Measurements from ENCODE around the gene DHDH.
"Not testable (repeated sequence)": the region's sequence is repeated elsewhere in the genome, so short reads cannot be mapped to it uniquely, and the experiment has no call there.

Gene DHDH

DNA sequence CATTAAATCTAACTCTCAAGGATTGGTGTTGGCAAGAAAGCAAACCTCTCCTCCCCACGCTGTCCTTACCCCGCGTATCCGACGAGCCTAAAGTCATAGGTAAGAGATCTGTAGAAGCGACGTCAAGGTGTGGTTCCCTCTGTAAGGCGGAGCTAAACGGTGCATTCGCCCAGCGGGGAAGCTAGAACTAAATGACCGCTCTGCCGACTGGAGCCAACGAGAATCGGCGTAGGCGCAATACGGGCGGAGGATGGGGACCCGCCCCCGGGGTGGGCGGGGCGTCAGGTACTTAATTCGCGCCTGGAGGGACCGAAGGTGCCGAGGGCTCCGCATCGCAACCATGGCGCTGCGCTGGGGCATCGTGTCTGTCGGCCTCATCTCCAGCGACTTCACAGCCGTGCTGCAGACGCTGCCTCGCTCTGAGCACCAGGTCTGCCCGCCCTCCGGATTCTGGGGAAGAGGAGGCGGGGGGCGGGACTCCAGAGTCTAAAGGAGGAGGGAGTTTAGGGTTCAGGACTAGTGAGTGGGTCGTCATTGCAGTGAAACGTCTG lies at the start of gene DHDH:
TSS of gene DHDH (plus strand) at position 318 of the 551 bp plus-strand sequence. CDS start at position 341, 23 bp downstream.
- peak; percentile 93 for DNase-seq

DNA sequence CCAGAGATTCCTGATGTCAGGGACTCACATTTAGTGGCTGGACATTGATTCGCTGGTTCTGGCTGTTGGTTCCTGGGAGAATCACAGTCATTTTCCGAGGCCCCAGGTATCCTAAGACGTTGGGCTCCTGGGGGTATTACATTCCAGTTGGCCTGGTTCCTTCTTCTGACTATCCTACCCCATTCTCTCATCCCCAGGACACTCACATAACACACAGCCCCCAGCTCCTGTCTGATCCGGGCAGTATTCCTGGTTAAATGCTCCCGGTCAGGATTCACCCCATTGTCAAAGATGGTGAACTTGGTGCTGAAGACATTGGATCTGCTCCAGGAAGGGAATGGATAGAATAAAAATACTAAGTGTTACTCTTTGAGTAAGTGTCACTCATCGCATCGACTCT lies 49.8 kb upstream of the DHDH start:
- DNase-seq = peak; percentile 45

DNA sequence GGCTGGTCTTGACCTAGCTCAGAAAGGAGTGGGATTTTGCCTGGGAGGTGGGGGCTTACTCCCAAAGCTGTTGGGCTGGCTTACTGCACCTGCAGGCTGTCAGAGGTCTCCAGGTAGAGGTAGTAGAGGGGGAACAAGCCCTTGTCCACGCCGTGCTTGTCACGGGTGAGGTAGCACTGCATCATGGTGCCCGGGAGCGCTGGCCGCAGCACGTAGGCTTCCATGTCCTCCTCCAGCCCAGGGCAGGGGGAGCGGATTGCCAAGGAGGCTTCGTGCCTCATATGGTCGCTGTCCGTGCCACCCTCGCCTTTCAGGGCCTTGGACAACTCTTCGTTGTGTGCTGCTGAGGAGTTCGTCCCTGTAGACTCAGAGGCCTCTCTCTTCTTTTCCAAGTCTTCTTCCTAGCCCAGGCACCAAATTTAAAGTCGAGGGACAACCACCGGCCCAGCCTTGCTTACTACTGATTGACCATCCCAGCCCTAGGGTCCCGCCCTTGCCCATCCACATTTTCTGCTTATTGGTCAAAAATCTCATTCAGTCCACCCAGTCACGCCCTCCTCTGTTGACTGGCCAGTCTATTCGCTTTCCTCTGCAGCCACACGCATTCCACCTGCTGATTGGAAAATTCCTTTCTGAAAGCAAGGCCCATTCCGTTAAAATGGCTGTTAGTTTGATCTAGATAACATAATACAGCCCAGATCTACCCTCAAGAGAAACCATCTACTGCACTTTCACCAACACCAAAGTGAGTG lies 45.5 kb upstream of the DHDH start:
- DNase-seq = no peak

DNA sequence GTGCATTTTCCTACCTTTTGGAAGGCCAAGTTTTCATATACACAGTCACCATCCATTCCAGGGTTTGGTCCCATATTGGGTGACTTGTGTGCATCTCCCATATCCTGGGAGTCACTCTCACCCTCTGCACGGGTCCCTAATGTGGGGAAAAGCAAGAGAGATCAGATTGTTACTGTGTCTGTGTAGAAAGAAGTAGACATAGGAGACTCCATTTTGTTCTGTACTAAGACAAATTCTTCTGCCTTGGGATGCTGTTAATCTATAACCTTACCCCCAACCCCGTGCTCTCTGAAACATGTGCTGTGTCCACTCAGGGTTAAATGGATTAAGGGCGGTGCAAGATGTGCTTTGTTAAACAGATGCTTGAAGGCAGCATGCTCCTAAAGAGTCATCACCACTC lies 44.0 kb upstream of the DHDH start:
- not testable (repeated sequence) for DNase-seq

DNA sequence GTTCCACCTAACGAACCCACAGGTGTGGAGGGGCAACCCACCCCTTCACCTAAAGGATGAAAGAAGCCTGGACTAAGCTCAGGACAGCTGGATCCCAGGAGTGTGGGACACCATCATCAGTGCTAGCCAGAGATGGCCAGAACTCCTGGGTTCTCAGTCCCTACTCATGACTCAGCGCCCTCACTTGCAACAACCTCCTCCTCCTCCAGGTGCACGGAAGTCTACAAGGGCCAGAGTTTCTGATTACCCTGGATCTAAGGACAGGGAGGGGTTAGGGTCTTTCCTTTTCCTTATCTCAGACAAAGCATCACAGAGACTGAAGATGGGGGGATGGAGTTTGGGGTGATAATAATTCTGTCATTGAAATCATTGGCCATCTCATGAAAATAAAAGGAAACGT lies 42.9 kb upstream of the DHDH start:
- no peak for DNase-seq

DNA sequence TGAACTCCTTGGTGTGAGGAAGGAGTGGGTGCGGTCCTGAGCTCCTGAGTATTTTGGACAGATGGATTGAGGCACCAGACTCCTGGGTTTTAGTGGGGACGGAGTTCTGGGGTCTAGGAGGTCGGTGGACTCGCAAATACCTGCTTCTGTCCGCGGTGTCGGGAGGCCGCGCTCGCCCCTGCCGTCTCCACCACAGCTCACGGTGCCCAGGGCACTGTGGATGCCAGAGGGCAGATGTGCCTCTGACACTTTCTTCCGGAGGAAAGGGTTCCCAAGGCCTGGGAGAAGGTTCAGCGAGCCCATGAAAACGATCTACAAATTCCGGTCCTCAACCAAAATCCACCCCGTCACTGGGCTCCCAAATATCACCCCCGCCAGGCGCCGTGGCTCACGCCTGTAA lies 38.3 kb upstream of the DHDH start:
- DNase-seq = no peak

DNA sequence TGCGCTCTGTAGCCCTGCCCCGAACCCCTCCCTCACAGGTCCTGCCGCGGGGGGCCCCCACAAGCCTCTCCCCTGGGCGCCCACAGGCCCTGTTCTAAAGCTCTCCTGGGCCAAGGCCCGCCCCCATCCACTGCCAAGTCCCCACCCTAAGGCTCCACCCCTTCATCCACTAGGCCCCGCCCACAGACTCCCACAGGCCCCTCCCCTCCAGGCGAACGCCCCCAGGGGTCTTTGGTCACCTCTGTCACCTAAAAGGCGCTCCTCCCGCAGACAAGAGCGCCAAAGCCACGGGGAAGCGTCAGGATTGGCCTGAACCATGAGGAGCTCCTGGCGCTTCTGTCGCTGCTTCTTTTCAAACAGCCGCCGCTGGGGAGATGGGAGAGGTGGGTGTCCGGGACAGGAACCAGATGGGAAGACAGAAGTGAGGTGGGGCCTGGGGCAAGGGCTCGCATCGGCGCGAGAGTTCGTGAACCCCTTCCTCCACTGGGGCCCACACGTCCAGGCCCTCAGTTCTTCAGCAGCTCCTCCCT lies 37.2 kb upstream of the DHDH start:
- DNase-seq = peak; percentile 56

DNA sequence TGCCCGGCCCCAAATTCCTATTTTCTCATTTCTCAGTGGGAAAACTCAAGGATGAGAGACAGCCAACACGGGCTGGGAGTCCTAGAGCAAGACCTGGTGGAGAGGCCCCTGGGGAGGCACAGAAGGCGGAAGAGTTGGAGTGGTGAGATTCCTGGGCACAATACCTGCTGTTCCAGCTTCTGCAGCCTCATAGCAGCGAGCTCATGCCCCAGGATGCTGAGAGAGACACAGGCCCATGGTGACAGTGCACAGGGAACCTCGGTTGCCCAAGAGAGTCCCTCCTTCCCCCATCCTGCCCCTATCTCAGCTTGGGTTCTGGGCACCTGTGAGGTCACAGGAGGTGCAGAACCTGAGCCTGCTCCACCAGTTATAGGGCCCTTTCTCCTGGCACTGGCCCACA lies 36.3 kb upstream of the DHDH start:
- DNase-seq = no peak

DNA sequence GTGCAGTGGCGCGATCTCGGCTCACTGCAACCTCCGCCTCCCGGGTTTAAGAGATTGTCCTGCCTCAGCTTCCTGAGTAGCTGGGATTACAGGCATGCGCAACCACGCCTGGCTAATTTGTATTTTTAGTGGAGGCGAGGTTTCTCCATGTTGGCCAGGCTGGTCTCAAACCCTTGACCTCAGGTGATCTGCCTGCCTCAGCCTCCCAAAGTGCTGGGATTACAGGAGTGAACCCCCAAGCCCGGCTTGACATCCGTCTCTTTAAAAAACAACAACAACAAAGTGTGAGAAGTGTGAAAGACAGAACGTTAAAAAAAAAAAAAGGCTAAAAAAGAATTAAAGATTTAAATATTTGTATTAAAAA lies 34.1 kb upstream of the DHDH start:
- DNase-seq = not testable (repeated sequence)

DNA sequence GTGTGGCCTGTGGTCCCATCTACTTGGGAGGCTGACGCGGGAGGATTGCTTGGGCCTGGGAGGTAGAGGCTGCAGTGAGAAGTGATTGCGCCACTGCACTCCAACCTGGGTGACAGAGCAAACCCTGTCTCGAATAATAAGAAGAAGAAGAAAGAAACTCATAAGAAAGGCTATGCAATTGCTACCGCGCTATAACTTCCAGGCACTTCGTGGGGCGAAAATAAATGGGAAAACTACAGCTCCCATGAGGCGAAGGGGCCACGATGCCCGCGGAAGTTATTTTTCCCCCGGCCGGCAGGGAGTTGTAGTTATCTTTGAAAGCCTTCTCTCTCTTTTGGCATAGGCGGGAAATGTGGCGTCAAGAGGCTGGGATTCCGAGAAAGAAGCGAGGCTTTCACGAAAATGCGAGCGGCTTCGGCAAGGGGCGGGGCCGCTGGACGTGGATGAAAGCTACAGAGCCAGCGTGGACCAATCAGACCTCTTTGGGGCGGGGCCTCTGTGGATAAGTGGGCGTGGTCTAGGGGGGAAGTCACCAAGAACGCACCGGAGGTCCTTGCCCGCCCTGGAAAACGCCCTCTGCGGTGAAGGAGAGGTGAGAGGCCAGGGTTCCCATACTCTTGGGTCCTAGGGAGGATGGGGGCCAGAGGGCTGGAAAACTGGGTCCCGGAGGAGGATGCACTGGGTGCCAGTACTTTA lies 33.6 kb upstream of the DHDH start, which contains the start of gene NUCB1:
TSS of gene NUCB1 (plus strand) at position 532 of the 696 bp plus-strand sequence. CDS start 485 bp downstream, outside the sequence.
- DNase-seq = peak; percentile 99

DNA sequence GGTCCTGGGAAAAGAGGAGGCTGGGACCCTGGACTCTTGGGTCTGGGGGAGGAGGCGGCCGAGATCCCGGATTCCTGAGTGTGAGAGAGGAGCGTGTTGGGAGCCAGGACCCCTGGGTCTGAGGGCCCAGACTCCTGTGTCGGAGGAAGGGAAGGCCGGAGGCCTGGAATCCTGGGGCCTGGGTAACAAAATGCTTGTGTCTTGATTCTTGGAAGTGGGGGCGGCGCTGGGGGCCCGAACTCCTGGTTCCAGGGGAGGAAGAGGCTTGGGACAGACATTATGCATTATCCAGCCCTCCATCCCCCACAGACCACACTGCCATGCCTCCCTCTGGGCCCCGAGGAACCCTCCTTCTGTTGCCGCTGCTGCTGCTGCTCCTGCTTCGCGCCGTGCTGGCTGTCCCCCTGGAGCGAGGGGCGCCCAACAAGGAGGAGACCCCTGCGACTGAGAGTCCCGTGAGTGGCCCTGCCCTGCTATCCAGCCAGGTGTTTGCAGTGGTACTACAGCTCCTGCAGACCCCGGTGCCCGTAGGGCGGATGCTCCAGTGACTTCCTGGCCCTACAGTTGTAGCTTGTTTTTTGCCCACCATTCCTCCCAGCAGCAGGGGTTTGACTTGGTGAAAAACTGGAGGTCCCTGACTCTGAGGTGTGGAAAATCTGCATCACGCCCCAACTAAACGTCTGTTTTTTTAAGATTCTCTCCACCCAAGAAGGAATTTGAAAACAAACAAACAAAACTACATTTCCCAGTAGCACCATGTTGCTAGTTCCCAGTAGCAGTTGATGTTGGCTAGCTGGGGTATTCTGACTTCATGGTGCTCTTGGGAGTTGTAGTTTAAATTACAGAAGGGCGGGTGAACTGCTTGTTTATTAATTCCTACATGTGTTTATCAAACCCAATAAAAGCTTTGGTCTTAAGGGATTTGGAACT lies 32.8 kb upstream of the DHDH start:
- peak; percentile 56 for DNase-seq

DNA sequence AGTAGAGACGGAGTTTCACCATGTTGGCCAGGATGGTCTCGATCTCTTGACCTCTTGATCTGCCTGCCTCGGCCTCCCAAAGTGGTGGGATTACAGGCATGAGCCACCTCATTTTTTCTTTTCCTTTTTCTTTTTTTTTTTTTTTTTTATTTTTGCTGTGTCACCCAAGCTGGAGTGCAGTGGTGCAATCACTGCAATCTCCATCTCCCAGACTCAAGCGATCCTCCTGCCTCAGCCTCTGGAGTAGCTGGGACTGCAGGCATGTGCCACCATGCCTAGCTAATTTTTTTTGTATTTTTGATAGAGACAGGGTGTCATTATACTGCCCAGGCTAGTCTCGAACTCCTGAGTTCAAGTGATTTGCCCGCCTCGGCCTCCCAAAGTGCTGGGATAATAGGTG lies 31.2 kb upstream of the DHDH start:
- not testable (repeated sequence) for DNase-seq

DNA sequence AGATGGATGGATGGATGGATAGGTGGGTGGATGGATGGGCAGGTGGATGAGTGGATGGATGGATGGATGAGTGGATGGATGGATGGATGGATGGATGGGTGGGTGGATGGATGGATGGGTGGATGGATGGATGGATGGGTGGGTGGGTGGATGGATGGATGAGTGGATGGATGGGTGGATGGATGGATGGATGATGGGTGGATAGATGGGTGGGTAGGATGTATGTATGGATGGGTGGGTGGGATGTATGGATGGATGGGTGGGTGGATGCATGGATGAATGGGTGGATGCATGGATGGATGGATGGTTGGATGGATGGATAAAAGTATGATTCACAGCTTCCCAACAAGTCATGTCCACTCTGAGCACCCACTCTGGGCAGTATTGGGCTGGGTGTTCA lies 29.7 kb upstream of the DHDH start:
- not testable (repeated sequence) for DNase-seq

DNA sequence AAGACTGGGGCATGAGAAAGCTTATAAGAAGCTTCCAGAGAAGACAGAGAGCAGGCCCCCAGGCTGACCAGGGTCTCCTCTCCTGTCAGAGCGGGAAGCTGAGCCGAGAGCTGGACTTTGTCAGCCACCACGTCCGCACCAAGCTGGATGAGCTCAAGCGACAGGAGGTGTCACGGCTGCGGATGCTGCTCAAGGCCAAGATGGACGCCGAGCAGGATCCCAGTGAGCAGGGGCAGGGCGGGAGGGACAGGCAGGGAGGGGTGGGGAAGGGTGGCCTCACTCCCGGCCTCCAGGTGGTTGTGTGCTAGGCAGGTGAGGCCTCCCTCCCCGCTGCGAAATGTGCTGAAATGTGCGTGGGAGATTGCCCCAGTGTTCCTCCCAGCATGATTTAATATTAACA lies 27.8 kb upstream of the DHDH start:
- no peak for DNase-seq

DNA sequence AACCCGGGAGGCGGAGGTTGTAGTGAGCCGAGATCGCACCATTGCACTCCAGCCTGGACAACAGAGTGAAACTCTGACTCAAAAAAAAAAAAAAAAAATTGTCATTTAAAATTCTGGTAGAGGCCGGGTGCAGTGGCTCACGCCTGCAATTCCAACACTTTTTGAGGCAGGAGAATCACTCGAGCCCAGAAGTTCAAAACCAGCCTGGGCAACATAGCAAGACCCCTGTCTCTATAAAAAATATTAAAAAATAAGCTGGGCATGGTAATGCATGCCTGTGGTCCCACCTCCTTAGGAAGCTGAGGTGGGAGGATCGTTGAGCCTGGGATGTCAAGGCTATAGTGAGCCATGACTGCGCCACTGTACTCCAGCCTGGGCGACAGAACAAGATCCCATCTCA lies 27.2 kb upstream of the DHDH start:
- DNase-seq = no peak

DNA sequence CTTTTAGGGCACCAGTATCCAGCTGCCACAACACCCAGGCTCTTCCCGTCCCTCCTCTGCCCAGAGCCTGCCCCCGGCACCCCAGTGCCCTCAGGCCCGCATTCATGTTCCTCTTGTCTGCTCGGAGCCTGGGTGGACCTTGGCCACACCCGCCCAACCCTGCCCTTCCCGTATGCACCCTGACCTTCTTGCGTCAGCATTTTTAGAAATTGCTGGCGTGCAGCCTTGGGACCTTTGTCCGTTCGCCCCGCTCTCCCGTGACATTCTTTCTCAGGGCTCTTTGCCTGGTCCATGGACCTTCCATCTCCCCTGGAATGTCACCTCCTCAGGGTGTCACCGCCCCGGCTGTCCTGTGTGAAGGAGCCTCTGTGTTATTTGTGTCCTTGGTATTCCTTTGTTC lies 25.8 kb upstream of the DHDH start:
- DNase-seq = no peak

DNA sequence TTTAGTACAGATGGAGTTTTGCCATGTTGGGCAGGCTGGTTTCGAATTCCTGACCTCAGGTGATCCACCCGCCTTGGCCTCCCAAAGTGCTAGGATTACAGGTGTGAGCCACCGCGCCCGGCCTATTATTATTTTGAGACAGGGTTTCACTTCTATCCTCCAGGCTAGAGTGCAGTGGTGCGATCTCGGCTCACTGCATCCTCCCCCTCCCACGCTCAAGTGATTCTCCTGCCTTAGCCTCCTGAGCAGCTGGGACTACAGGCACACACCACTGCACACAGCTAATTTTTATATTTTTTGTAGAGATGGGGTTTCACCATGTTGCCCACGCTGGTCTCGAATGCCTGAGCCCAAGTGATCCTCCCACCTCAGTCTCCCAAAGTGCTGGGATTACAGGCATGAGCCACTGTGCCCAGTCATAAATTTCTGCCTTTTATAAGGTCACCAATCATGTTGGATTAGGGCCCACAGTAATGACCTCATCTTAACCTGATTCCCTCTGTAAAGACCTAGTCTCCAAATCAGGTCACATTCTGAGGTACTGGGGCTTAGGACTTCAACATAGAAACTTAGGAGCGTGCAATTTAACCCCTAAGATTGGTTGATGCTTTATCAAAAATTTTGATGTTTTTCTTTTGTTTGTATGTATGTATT lies 23.9 kb upstream of the DHDH start:
- not testable (repeated sequence) for DNase-seq

DNA sequence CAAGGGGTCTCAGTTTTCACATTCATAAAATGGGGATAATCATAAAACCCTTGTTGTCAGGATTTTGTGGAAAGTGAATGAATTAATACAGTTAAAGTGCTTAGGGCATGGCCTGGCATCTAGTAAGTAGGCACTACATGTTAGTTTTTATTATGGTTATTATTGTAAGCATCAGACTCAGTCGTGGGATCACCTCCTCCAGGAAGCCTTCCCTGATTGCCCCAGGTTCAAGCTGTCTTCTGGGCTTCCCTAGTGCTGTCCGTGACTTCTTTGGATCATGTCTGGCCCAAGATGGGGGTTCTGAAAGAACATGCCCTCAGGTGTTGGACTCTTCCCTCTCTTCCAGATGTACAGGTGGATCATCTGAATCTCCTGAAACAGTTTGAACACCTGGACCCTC lies 22.7 kb upstream of the DHDH start:
- DNase-seq = no peak

DNA sequence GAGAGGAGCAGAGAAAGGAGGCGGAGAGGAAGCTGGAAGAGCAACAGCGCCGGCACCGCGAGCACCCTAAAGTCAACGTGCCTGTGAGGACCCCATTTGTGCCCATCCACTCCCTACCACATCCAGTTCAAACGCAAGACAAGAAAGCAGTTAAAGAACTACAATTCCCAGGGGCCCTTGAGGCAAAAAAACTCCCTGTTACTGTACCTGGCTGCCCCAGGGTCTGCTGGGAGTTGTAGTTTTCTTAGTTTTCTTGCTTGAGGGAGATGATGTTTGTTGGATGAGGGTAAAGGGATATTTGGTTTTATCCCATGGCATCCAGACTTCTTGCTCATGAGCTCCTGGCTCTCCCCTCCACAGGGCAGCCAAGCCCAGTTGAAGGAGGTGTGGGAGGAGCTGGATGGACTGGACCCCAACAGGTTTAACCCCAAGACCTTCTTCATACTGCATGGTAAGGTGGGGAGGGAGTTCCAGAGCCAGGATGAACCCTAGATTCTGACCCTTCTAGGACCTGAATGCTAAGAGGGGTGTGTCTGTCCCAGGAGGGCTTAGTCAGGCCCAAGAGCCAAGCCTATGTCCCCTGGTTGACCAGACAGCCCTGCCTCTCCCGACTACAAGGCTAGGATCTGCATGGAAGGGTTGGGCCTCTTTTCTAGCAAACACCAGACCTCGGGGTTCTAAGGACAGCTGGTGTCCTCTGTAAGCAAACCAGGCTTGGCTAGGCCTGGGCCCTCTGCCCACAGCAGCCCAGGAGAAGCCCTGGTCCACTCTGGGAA lies 20.2 kb upstream of the DHDH start:
- peak; percentile 49 for DNase-seq

DNA sequence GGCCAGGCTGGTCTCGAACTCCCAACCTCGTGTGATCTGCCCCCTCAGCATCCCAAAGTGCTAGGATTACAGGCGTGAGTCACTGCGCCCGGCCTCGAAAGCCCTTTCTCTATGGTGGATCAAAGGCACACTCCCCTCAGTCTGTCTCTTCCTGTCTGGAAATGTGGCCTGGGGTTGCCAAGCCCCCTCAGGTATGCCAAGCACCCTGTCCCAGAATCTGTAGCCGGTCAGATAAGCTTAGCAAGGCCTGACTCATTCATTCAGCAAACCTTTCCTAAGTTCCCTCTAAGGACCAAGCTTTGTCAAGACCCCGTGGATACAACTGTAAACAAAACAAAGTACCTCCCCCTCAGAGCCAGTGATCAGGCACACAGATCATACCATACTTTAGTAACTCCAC lies 19.3 kb upstream of the DHDH start:
- no peak for DNase-seq

DNA sequence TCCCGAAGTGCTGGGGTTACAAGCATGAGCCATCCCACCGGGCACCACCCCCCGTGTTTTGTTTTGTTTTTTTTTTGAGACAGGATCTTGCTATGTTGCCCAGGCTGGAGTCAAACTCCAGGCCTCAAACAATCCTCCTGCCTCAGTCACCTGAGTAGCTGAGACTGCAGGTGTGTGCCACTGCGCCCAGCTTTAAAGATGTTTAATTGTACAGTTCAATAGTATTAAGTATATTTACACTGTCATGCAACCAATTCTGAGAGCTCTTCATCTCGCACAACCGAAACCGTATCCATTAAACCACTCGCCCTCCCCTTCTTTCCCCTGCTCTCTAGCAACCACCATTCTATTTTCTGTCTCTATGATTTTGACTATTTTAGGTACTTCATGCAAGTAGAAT lies 17.7 kb upstream of the DHDH start:
- DNase-seq = no peak
